SKM-1 treated with dmso at 0.1 percent for 144 hours (cell line): ENCODE measurements around the gene CCM2.
"Not testable (repeated sequence)": the region's sequence is repeated elsewhere in the genome, so short reads cannot be mapped to it uniquely, and the experiment has no call there.

Experiments used
- DNase-seq: peaks from one replicate; lab custom pipeline; 2025; ENCODE audit not compliant: unreplicated experiment; lab: John Stamatoyannopoulos, UW

CCM2 gene

GRCh38 chr7:44981035-44981706, 18.8 kb upstream of the CCM2 start:
- DNase-seq: no peak

- DNase-seq: no peak
These were observed 17.5 kb upstream of the CCM2 start for GRCh38 chr7:44982535-44982923.

GRCh38 chr7:44982970-44983369, 17.0 kb upstream of the CCM2 start:
- no peak for DNase-seq

DNA sequence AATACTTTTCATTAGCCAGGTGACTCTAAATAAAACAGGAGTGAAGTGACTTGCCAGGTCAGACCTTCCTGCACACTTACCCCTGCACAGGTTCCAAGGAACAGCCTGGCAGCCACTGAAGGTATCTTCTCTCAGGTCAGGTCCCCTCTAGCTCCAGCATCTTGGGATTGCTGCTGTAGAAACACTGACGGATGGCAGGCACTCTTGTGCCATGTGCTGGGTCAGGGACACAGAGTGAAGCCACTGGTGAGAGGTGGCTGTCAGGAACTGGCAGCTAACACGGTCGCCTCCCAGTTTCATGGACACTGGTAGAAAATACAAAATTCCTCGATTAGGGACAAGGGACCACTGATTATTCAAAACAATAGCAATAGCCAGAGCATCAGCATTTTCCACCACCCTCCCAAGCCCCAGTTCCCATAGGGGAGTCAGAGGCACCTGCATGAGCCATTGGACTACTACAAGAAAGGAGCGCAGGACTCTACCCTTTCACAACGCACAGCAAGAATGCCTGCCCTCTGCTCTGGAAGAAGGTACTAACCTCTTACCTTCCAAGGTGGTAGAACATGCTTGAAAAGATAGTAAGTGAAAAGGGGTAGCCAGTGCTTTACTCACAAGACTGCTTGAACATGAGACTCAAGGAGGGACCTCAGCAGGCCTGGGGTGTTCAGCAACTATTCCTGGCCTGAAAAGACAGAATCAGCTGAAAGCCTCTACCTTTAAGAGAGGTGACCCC, 16.1 kb upstream of the CCM2 start:
- no peak for DNase-seq

DNA sequence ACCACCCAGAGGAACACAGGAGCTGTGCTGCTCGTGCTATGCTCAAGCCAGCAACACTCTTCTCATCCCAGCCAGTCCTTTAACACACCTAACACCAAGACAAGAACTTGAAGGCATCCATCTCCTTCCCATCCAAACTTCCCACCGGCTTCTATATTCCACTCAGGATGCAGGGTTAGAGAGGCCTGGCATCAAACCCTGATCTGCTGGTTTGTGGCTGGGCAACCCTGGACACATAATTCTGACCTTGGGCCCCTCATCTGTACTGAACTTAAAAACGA, 15.6 kb upstream of the CCM2 start:
- no peak for DNase-seq

- DNase-seq: no peak
These were observed 14.8 kb upstream of the CCM2 start for GRCh38 chr7:44985033-44985695.

DNA sequence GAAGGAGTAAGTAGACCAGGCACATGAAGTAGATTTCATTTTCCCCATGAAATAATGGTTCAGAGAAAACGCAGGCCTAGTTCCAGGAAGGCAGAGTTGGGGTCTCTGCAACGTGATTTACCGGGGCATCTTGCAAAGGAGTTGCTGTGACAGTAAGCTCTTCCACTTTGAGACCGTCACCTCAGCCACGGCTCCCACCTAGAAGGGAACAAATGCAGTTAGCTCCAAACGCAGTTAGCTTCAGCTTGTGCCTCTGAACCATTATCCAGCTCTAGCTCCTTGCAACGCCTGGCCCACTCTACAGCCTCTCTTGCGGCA, 14.1 kb upstream of the CCM2 start:
- DNase-seq: no peak

DNA sequence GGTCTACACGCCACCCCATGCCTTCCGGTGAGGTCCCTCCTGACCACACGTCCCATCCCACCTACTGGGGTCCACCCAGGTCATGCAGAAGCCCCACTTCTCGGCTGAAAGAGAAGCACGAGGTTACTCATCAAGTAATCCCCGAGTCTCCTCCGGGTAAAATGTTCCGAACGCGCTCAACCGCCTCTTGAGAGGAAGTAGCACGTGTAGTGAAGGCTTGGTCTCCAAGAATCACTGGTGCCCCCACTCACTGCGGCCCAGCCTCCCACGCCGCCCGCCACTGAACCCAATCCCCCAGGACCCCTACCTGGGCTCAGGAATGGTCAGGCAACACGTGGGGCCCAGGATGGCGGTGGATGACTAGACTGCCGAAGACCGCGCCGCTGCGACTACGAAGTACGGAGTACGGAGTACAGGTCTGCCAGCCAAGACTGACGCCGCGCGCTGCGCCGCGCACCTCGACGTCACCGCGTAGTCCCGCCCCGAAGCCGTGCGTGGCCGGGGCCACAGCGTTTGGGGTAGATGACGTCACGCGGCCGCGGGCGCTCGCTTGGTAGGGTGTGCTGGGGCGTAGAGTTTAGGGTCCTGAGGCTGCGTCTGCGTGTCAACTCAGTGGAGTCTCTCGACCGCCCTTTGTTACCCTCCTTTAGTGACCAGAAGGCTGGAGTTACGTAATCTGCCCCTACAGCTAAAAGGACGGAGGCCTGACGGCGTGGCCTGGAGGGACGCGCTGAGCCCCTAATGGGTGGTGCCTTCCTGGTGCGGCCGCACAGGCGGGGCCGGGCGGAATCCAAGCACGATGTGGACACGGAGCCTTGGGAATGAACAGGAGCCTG, 13.6 kb upstream of the CCM2 start:
- DNase-seq: peak; percentile 88

DNA sequence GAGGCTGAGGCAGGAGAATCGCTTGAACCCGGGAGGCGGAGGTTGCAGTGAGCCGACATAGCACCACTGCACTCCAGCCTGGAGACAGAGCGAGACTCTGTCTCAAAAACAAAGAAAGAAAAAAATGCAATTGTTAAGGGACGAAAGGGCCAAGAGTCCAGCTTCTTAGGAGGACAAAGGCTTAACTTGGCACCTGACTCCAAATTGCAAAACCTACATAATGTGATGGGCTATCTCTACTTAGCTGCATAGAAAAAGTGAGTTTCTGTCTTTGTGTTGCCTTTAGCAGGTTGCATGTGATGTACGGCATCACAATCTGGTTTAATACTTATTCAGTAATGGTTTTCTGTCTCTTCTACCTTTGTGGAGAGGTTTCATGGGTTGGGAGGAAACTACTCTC, 12.5 kb upstream of the CCM2 start:
- no peak for DNase-seq

- DNase-seq: no peak
These were observed 12.0 kb upstream of the CCM2 start for GRCh38 chr7:44987996-44988395.

DNA sequence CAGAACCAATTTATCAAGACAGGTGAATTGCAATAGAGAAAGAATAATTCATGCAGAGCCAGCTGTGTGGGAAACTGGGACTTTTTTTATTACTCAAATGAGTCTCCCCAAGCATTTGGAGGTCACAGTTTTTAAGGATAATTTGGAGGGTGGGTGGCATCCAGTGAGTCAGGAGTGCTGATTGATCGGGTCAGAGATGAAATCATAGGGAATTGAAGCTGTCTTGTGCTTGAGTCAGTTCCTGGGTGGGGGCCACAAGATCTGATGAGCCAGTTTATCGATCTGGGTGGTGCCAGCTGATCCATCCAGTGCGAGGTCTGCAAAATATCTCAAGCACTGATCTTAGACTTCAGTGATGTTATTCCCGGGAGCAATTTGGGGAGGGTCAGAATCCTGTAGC, 11.3 kb upstream of the CCM2 start:
- DNase-seq: no peak

DNA sequence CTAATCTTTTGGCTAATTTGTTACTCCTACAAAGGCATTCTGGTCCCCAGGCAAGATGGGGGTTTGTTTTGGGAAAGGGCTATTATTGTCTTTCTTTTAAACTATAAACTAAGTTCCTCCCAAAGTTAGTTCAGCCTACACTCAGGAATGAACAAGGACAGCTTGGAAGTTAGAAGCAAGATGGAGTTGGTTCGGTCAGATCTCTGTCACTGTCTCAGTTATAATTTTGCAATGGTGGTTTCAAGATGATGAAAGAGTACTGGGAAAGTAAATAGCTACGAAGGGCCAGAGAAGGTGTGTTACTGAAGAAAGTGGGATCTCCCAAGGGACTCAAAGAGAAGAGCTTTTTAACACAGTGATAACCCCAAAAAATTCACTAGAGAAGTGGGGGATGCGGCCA, 10.9 kb upstream of the CCM2 start:
- no peak for DNase-seq

GRCh38 chr7:44990109-44991023, 9.6 kb upstream of the CCM2 start:
- DNase-seq: no peak

GRCh38 chr7:44992004-44992795, 7.8 kb upstream of the CCM2 start:
- not testable (repeated sequence) for DNase-seq

- DNase-seq: no peak
These were observed 5.0 kb upstream of the CCM2 start for GRCh38 chr7:44994877-44995554.

- no peak for DNase-seq
These were observed 4.2 kb upstream of the CCM2 start for GRCh38 chr7:44995555-44996493.

DNA sequence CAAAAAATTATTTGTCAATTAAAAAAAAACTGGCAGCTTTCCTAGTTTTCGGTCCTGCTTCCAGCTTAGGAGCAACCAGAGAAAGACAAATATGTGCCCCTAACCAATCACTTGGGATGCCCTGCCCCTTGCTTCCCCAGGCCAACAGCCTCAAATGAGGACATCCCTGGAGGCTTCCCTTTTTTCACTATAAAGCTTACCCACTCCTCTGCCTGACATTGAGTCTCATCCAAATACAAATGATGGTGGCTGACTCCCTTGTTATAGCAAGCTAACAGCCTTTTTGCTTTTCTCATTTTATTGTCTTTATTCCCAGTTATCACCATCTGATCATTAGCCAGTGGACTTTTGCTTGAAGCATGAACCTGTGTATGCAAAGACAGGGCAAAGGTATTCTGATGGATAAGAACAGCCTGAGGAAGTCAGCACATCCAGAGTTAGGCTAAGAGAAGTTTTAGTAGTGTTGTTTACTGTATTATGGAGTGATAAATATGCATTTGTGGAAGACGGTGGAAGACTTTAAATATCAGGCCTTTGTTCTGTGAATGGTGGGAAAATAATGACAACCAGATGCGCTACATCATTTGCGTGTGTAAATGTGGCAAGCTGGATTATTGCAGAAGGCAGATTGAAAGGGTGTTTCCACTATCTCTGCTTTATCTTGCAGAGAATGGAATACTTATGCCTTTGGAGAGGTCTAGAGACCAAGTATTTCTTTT, 1.7 kb upstream of the CCM2 start:
- DNase-seq: no peak
